NOMO-1 (cell line): ENCODE results near the gene PPIG.
"Not testable (repeated sequence)": the region's sequence is repeated elsewhere in the genome, so short reads cannot be mapped to it uniquely, and the experiment has no call there.

Experiments
- DNase-seq, 2 experiments: peaks; one replicate each; lab custom pipeline; 2025; ENCODE audit not compliant: unreplicated experiment in 2 of 2; lab: John Stamatoyannopoulos, UW

Gene PPIG

DNA sequence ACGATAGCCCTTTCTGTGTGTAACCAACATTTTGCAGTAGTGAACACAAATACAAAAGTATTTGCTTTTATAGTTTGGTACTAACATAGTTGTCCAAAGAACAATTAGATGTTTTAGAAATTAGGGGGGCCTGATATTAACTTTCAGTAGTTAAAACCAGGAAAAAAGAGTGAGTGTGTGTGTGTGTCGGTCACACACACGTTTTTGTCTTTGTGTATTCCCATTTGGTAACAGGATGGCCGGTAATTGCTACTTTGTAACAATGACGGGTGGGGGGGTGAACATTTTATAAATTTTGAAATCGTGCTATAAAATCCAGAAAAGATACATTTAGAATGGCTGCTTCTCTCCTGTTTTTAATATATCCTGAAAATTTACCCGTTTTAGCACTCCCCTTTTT, 1.5 kb downstream of the PPIG start:
- no peak for DNase-seq

DNA sequence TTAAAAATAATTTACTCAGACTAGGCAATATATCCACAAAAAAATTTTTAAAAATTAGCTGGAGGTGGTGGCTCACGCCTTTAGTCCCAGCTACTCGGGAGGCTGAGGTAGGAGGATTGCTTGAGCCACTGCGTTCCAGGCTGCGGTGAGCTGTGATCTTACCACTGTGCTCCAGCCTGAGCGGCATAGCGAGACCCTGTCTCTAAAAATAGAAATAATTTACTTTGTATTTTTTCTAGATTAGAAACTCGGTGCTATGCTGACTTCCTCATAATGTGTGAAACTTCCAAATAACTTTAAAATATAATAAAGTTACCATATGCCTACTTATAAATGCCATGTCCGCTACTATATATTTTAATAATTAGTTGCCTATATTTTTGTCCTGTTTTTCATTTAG, 6.7 kb downstream of the PPIG start:
- peak in 1 of 2 experiments; percentile 18 for DNase-seq

DNA sequence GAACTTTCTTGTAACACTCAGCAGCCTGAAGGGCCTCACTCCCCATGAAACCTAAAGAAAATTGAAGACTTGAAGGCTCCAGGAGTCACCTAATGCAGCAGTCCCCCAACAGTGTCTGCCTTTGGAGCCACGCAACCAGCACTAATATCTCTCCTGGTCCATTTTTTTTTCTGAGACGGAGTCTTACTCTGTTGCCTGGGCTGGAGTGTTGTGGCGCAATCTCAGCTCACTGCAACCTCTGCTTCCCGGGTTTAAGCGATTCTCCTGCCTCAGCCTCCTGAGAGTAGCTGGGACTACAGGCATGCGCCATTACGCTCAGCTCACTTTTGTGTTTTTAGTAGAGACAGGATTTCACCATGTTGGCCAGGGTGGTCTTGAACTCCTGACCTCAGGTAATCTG, 12.4 kb downstream of the PPIG start:
- not testable (repeated sequence) for DNase-seq

DNA sequence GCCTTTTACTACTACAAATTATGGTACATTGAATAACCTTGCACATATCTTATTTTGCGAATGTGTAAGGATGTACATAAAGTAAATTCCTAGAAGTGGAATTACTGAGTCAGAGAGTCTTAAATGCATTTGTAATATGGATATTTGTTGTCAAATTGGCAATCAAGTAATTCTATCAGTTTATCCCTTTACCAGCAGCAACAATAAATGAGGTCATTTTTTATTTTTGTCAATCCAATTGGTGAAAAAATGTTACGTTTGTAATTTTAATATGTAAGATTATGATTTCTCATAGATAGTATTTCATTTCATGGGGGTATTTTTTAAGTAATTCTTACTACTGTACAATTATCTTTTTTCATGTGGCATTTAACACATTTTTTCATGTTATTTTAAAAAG, 14.8 kb downstream of the PPIG start:
- no peak for DNase-seq

DNA sequence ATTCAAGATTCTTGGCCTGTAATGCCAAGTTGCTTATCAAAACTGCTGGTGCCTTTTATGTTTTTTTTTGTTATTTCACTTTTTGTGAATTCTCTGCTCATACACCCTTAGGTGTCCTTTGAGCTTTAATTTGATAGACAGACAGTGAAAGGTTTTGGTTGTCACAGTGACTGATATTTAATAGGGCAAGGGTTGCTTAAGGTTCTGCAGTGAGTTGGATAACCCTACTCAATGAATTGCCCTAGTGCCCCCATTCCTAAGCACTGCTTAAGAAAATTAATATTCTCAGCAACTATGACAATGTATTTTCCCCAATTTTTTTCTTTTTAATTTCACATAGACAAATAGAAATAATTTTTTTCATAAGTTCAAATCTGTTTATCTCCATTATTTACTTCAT, 15.4 kb downstream of the PPIG start:
- DNase-seq: no peak

DNA sequence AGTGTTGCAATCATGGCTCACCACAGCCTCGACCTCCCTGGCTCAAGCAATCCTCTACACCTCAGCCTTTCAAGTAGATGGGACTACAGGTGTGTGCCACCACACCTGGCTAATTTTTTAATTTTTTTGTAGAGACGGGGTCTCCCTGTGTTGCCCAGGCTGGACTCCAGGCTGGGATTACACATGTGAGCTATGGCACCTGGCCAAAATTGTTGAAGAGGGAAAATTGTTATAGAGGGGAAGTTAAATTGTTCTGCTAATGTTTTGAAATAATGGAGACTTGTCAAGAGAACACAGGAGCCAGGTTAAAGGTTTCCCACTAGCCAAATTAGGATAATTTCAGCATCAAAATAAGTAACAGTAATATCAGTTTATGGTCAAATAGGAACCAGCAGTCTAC, 25.1 kb downstream of the PPIG start:
- DNase-seq: no peak

DNA sequence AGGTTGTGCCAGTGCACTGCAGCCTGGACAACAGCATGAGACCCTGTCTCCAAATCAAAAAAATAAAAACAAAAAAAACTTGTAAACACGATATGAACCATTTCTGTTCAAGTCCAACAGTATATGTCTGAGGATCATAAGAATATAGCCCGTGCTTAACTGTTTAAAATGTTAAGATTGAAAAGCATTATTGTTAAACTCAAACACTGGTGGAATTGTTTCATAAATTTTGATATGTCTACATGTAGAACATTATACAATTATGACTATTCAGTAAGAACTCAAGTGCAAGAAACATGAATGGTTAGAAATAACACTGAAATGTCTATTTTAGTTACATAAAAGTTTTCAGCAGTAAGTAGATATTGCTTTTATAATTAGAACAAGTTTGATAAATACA, 29.7 kb downstream of the PPIG start:
- DNase-seq: no peak

DNA sequence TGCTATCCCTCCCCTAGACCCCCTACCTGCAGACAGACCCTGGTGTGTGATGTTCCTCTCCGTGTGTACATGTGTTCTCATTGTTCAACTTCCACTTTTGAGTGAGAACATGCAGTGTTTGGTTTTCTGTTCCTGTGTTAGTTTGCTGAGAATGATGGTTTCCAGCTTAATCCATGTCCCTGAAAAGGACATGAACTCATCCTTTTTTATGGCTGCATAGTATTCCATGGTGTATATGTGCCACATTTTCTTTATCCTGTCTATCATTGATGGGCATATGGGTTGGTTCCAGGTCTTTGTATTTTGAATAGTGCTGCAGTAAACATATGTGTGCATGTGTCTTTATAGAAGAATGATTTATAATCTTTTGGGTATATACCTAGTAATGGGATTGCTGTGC, 31.8 kb downstream of the PPIG start:
- DNase-seq: not testable (repeated sequence)

DNA sequence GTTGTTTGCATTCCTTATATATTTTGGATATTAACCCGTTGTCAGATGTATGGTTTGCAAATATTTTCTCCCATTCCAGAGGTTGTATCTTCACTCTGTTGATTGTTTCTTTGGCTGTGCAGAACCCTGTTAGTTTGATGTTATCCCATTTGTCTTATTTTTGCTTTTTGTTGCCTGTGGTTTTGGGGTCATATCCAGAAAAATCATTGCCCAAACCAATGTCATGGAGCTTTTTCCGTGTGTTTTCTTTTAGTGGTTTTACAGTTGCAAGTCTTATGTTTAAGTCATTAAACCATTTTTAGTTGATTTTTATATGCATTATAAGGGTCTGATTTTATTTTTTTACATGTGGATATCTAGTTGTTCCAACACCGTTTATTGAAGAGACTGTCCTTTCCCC, 35.8 kb downstream of the PPIG start:
- DNase-seq: no peak

DNA sequence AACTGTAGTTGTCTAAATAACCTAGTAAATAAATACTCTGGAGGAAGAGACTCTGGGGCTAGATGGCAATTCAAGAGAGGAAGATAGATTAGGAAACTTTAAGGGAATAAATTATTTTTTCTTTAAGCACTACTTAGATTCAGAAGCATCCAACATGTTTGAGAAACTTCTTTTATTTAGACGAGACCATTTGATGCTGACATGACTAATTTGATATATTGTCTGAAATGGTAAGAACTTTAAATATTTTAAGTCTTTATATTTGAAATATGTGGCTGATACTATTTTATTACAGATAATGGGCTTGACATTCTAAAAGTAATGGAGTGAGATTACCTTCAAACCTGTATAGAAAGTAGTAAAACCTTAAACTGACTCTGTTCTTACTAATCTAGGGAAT, 36.4 kb downstream of the PPIG start:
- DNase-seq: no peak

DNA sequence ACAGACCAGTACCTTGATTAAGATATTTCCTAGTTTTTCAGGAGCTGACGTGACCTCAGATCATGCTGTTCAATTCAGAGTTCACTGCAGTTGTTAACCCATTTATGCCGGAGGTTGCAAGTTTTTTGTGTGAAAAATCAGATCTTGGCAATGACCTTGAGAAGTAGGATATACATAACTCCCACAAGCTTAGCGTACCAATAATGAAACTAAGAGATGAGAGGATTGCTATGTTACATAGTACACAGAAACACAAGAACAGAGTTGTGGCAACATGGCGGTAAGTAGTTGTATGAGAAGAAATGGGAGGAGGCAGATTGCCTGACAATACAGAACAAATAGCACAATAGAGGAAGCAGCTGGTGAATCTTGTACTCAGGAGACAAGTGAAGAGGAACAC, 39.1 kb downstream of the PPIG start:
- DNase-seq: no peak

DNA sequence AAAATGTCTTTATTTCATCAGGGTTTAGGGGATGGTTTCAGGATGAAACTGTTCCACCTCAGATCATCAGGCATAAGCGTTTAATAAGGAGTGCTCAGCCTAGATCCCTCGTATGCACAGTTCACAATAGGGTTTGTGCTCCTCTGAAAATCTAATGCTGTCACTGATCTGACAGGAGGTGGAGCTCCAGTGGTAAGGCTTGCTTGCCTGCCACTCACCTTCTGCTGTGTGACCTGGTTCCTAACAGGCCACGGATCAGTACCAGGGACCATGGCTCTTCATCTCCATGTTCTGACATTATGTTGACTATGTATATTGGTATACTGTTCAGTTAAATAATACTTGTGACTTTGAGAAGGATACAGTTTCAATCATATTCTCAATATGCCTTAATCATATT, 41.6 kb downstream of the PPIG start:
- DNase-seq: no peak

DNA sequence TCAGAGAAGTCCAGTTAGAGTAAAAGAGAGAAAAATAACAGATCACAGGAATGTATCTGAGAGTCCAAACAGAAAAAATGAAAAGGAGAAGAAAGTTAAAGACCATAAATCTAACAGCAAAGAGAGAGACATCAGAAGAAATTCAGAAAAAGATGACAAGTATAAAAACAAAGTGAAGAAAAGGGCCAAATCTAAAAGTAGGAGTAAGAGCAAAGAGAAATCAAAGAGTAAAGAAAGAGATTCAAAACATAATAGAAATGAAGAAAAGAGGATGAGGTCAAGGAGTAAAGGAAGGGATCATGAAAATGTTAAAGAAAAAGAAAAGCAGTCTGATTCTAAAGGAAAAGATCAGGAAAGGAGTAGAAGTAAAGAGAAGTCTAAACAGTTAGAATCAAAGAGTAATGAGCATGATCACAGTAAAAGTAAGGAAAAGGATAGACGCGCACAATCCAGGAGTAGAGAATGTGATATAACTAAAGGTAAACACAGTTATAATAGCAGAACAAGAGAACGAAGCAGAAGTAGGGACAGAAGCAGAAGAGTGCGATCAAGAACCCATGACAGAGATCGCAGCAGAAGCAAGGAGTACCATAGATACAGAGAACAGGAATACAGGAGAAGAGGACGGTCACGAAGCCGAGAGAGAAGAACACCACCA, 52.4 kb downstream of the PPIG start:
- no peak for DNase-seq

DNA sequence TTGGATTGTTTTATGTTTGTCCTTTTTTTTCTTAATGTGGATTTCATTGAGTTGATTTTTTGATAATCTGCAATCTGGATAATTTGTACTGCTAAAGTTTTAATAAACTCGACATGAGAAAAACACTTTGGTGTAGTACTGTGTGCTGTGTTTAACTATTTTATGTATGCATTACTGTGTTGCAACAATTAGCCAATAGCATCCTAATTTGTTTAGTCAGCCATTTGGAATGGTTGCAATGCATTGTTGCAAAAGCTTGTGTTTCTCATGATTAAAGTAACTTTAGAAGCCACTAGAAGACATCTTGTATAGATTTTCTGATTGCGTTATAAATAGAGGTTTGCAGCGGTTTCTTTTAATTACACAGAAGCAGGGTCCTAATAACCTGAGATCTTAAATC, 53.5 kb downstream of the PPIG start:
- no peak for DNase-seq

DNA sequence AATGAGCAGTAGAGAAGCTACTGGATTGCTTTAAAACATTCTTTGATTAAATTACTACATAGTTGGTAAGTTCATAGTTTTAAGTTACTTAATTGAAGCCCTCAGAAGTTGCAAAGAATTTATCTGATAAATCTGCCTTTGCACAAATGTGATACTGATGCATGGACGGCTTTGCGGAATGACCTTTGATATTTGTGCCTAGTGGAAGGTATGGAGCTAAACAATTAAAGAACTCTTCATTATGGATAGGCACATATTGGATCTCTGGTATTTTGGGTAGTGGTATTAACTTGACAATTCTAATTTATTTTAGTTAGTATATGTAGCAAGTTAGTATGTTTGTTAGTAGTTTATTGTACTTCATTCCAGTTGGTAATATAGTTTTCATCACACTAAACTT, 56.0 kb downstream of the PPIG start:
- no peak for DNase-seq

DNA sequence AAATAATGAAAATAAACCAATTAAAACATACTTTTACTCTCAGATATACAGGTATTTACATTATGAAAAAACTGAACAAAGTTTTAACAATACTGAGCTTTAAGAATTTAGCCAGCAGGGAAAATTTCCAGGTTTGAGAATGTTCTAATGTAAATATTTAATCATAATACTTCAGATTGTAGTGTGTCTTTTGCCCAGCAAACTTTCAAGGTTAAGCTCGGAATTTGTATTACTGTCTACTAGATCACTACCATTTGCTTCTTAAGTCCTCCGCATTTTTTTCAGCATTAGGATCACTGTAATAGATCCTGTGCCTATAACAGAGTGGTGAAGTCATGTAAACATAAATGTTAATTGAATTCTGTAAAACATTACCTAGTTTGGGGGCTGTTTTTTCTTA, 57.3 kb downstream of the PPIG start:
- DNase-seq: no peak

DNA sequence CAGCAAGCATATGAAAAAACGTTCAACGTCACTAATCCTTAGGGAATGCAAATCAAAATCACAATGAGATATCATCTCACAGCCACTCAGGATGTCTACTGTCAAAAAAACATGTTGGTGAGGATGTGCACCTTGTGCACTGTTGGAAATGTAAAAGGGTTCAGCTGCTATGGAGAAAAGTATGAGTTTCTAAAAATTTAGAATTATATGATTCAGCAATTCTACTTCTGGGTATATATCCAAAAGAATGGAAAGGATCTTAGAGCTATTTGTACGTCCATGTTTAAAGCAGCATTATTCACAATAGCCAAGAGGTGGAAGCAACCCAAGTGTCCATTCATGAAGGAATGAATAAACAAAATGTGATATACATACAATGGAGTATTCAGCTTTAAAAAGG, 60.0 kb downstream of the PPIG start:
- no peak for DNase-seq

DNA sequence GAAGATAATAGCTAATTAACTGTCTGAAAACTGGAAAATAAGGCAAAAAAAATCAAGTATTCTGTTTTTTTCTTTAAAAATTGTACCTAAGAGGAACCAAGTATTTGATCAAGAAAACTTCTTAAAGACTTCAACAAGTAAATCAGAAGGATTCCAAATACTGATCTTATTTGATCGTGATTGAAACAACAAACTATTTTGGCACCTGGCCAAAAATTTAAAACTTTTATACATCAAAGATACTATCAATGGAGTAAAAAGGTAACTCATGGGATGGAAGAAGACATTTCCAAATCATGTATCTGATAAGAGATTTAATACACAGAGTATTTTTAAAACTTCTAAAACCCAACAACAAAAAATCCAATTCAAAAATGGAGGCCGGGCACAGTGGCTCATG, 63.3 kb downstream of the PPIG start:
- DNase-seq: no peak

DNA sequence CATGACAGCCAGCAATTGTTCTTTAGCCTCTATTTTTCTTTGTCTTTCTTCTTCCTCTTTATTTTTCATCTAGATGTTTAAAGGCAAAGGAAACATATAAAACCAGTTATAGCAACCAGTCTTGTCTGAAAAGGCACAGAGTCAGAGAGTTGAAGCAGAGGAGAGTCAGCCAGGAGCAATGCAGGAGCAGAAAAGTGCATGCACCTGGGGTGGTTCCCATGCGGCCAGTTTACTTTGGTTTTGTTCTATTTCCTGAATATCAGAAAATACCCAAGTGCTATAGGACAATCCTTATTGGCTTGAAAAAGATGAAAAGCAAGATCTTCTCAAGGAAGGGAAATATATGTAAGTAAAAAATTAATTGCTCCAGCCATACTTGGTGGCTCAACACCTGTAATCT, 65.1 kb downstream of the PPIG start:
- DNase-seq: no peak

DNA sequence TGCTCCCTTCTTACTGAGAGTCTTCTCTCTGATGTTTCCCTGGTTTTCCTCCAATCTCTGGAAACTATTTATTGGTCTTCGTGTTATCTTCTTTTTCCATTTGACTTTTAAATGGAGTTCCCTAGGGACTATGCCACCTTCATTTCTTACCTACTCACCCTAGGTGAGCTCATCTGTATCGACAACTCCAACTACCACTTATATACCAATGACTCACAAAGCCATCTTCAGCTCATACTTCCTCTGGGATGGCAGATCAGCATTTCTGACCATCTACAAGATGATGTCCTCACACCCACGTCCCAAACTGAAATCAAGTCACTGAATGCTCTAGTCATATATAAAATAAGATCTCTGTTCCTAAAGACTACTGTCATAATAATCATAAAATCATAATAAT, 69.5 kb downstream of the PPIG start:
- no peak for DNase-seq

DNA sequence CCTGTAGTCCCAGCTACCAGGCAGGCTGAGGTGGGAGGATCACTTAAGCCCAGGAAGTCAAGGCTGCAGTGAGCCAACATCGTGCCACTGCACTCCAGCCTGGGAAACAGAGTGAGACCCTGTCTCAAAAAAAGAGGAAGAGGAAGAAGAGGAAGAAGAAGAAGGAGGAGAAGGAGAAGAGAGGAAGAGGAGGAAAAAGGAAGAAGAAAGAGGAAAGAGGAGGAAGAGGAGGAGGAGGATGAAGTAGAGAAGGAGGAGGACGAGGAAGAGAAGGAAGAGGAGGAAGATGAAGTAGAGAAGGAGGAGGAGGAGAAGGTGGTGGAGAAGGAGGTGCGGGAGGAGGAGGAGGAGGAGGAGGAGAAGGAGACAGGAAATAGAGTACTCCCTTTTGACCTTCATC, 72.0 kb downstream of the PPIG start:
- DNase-seq: no peak

DNA sequence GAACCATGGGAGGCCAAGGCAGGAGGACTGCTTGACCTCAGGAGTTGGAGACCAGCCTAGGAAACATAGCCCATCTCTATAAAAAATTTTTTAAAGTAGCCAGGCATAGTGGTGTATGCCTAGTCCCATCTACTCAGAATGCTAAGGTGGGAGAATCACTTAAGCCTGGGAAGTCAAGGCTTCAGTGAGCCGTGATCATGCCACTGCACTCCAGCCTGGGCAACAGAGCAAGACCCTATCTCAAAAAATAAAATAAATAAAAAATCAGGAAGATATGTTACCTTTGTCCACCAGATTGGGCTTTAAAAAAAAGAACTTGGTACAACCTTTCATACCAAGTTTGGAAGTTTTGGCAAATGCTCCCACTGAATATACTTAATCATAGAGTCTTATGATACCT, 74.7 kb downstream of the PPIG start:
- no peak for DNase-seq

DNA sequence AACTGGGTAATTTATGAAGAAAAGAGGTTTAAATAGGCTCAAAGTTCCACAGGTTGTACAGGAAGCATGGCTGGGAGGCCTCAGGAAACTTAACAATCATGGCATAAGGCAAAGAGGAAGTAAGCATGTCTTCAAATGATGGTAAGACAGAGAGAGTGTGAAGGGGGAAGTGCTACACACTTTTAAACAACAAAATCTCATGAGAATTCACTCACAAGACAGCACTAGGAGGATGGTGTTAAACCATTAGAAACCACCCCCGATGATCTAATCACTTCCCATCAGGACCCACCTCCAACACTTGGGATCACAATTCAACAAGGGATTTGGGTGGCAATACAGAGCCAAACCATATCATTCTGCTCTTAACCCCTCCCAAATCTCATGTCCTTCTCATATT, 75.2 kb downstream of the PPIG start:
- DNase-seq: peak; percentile 67
